AG10803 (cell line): Measurements from ENCODE around the gene CENPA.
A peak's percentile ranks its signal among the peaks of the same experiment; 100 is the strongest.

Source experiments
- DNase-seq: peaks from one replicate; pipeline ENCODE4 v3.0.0; 2010; ENCODE audit warnings: low read depth
- H3K4me3 ChIP-seq: 2 replicates; pipeline ENCODE4 v1.5.1; 2011; ENCODE audit warnings: mild to moderate bottlenecking, low read length, control low read depth
- CTCF ChIP-seq: conservative IDR thresholded peaks from 2 replicates; pipeline ENCODE4 v1.5.1; 2011; ENCODE audit warnings: mild to moderate bottlenecking, low read length, control low read depth, inconsistent platforms

The CENPA gene

DNA sequence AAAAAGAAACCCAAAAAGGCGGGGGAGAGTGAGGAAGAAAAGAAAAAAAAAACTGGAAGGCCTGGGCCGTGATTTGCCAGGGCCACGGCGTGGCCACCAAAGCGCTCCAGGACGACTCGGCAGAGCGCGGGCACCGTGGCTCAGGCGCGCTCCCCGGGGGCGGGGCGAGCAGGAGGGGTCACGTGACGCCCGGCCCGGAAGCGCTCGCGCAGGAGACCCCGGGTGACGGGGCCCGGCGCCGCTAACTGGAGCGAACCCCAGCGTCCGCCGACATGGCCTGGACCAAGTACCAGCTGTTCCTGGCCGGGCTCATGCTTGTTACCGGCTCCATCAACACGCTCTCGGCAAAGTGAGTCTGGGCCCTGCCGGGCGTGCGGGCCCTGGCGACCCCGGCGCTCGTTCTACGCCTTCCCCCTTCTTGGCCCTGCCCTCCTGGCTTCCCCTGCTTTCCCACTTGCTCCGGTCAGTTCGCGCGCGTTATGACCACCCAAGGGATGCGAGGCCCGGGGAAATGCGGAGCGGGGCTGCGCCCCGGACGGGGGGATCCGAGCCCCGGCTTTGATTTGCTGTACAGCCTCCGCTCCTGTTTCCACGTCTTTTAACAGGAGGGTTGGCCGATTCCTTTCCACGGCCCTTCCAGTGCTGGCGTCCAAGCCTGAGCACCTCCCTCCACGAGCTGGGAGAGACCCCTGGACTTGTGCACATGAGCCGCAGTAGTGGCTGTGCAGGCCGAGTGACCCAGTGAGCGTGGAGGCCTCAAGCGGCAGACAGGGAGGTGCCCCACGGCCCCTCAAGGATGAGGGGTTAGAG, 21.6 kb upstream of the CENPA start, which contains the start of gene SLC35F6:
Gene SLC35F6 (plus strand): TSS at position 207 of the 810 bp plus-strand sequence. CDS start 66 bp downstream, at position 273.
- peak within 1 kb of the TSS; percentile 96 for H3K4me3 ChIP-seq
- peak; percentile 78 for DNase-seq
- no peak for TF ChIP-seq CTCF

GRCh38 chr2:26764906-26765305, 20.9 kb upstream of the CENPA start:
- peak overlapping the region; percentile 96 for H3K4me3 ChIP-seq
- no peak for DNase-seq
- no peak for TF ChIP-seq CTCF

DNA sequence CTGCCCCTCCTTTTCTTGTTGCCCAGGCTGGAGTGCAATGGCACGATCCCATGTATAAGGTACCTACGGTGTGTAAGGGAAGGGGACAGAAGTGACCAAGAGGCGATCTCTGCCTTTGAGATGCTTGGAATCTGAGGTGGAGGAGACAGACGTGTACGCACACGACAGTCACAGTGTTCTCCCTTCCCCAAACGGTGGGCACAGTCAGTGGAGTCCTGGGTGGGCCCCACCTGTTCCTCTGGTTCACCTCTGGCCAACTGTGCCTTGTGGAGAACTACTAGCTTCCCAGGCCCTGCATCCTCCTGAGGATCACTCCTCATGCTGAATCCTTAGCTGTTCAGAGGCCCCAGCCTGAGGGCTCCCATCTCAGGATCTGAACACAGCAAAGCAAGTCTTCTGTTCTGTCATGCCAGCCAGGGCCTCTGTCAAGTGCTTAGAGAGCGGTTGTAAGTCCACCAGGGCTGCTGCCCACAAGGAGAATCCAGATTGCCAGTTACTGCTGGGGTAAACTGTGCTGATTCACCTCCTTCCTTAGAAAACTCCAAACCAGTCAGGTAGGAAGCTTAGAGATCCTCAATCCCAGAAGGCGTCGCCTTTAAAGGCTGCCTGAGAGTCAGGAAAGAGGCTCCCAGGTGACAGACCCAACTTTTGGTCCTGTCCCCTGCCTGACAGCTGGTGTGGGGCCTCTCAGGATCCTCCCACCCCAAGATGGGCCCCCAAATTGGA, 20.2 kb upstream of the CENPA start:
- DNase-seq, result no peak
- no peak for TF ChIP-seq CTCF
- peak overlapping the region; percentile 96 for H3K4me3 ChIP-seq

DNA sequence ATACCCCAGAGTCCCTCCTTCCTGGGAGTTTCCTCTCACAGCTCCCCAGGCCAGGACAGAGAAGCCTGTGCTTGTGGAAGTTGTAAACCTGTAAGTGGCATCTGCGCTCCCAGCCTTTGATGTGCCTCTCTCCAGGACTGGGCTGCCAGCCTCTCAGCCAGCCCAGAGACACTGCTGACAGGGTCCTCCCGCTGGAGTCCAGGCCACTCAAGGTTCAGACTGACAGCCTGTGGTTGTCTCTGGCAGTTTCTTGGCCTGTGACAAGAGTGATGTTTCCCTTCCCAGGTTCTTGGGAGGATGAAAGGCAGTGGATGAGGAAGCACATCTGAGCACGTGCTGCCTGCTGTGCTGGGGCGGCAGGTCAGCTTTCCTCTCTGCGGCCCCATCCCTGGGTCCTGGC, 18.7 kb upstream of the CENPA start:
- H3K4me3 ChIP-seq, result no peak overlapping the region
- DNase-seq, result no peak
- no peak for TF ChIP-seq CTCF

DNA sequence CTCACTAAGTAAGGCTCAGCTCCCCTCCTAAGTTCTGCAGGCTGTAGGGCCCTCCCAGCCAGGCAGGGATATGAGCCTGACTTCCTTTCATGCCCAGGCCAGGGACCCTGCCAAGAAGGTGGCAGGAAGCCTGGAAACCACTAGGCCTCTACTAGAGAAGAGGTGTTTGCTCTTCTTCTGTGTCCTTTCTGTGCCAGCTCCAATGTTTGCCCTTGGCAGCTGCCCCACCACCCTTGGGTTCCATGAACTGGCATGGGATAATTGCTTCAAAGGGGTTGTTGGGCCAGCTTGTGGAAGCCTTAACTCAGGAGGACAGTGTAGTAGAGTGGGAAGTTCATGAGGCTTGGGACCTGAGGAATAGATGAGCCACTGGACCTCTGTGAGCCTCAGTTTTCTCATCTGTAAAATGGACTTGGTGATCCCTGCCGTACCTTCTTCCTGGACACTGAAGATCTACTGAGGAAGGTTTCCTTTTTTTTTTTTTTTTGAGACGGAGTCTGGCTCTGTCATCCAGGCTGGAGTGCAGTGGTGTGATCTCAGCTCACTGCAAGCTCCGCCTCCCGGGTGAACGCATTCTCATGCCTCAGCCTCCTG, 17.9 kb upstream of the CENPA start:
- DNase-seq, result no peak
- no peak for TF ChIP-seq CTCF
- H3K4me3 ChIP-seq, result no peak overlapping the region

GRCh38 chr2:26768759-26769088, 17.1 kb upstream of the CENPA start:
- DNase-seq, result no peak
- H3K4me3 ChIP-seq, result no peak overlapping the region
- TF ChIP-seq CTCF, result no peak
